Forelimb muscle (tissue), 1 donor: ENCODE results near the gene IGFBP7. TPM values are rescaled to one million over a fixed set of nuclear protein-coding genes. Genes with fewer than 3 reads are reported as not detected.

ENCODE experiments used
- polyA plus RNA-seq: library from polyadenylated mRNA; unstranded; fragments of 120-200 nt; gene quantifications from one replicate; pipeline ENCODE4 v1.2.1, GENCODE V29; 2013; ENCODE audit not compliant: insufficient read length

The IGFBP7 gene
- polyA plus RNA-seq, 1 donor, result 102 TPM

Other genes starting within 250 kb of the IGFBP7 start
- gene REST, start 202.5 kb downstream of the IGFBP7 start, polyA plus RNA-seq, result 23.4 TPM
- 21.3 TPM for gene NOA1, start 132.8 kb downstream of the IGFBP7 start, polyA plus RNA-seq
- gene POLR2B, start 131.5 kb downstream of the IGFBP7 start, polyA plus RNA-seq, result 74.0 TPM